RWPE2 (cell line): ENCODE measurements around the gene FGF2.

Experiments
- ATAC-seq: fragments of 200-7000 bp; cut with Tn5 transposase; 3 replicates; pipeline ENCODE4 v1.9.1; 2021; ENCODE audit warnings: low read depth
- DNase-seq: peaks from one replicate; pipeline ENCODE4 v3.0.0-alpha.2; 2020; ENCODE audit warnings: low spot score
- H3K27ac ChIP-seq: fragments of 450-650 bp; 2 replicates; pipeline ENCODE4 v1.5.1; 2017; ENCODE audit warnings: mild to moderate bottlenecking; ENCODE audit not compliant: poor library complexity, severe bottlenecking
- H3K27me3 ChIP-seq: fragments of 250-450 bp; sonication (Bioruptor Pico); 2 replicates; pipeline ENCODE4 v1.5.1; 2021; ENCODE audit warnings: mild to moderate bottlenecking, moderate library complexity; ENCODE audit not compliant: insufficient read depth, poor library complexity, severe bottlenecking
- H3K36me3 ChIP-seq: fragments of 250-450 bp; sonication (Bioruptor Pico); 2 replicates; pipeline ENCODE4 v1.5.1; 2020; ENCODE audit warnings: low read depth, mild to moderate bottlenecking, moderate library complexity
- H3K4me1 ChIP-seq: fragments of 250-450 bp; sonication (Bioruptor Pico); 2 replicates; pipeline ENCODE4 v1.5.1; 2021; ENCODE audit warnings: mild to moderate bottlenecking, moderate library complexity; ENCODE audit not compliant: insufficient read depth, poor library complexity, severe bottlenecking
- H3K4me3 ChIP-seq: fragments of 250-450 bp; sonication (Bioruptor Pico); 2 replicates; pipeline ENCODE4 v1.5.1; 2021; ENCODE audit warnings: mild to moderate bottlenecking, moderate library complexity; ENCODE audit not compliant: severe bottlenecking
- H3K9me3 ChIP-seq: fragments of 250-450 bp; sonication (Bioruptor Pico); 2 replicates; pipeline ENCODE4 v1.5.1; 2021; ENCODE audit warnings: mild to moderate bottlenecking, moderate library complexity; ENCODE audit not compliant: severe bottlenecking
- CTCF ChIP-seq: fragments of 450-650 bp; IDR thresholded peaks from one replicate; pipeline ENCODE4 v1.5.1; 2017; ENCODE audit warnings: mild to moderate bottlenecking, moderate library complexity; ENCODE audit not compliant: poor library complexity, severe bottlenecking

FGF2 gene

DNA sequence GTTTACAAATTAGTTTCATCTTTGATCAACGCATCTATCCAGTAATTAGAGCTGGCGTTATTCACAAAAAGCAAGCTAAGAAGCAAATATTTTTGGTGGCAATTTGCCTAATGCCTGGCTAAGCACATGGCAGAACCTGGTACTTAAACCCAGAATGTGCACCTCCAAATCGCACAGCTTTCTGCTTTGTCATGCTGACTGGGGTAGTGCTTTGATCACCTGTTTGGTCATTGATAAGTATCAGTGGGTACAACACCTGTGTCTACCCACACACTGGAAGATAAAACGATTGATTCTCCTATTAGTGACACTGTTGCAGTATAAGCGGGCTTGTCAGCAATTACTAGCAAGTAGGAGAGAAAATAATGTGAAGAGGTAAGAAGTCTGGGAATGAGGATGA lies 93.8 kb downstream of the FGF2 start:
- H3K4me3 ChIP-seq: no peak overlapping the region
- TF ChIP-seq CTCF: no peak
- ATAC-seq: no peak
- peaks cover 10% of the 10 kb centered on the region for H3K4me1 ChIP-seq
- no peak overlapping the region for H3K27ac ChIP-seq
- no peaks in the 10 kb centered on the region for H3K27me3 ChIP-seq
- no peak for DNase-seq
- peaks cover 22% of the 10 kb centered on the region for H3K36me3 ChIP-seq
- no peaks in the 10 kb centered on the region for H3K9me3 ChIP-seq

DNA sequence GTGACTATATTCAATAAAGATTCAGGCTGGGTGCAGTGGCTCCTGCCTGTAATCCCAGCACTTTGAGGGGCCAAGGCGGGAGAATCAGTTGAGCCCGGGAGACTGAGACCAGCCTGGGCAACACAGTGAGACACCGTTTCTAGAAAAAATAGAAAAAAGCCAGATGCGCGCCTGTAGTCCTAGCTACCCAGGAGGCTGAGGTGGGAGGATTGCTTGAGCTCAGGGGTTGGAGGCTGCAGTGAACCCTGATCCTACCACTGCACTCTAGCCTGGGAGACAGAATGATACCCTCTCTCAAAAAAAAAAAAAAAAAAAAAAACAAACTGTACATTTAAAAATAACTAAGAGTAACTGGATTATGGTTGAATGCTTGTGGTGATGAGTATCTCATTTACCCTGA lies 94.7 kb downstream of the FGF2 start:
- H3K9me3 ChIP-seq: no peaks in the 10 kb centered on the region
- H3K27ac ChIP-seq: peak overlapping the region; percentile 64
- DNase-seq: no peak
- ATAC-seq: no peak
- peaks cover 17% of the 10 kb centered on the region for H3K36me3 ChIP-seq
- H3K4me3 ChIP-seq: peak overlapping the region; percentile 69
- TF ChIP-seq CTCF: no peak
- no peaks in the 10 kb centered on the region for H3K27me3 ChIP-seq
- peaks cover 10% of the 10 kb centered on the region for H3K4me1 ChIP-seq

GRCh38 chr4:122921971-122922876 lies 95.6 kb downstream of the FGF2 start, which contains the start of gene NUDT6:
Gene NUDT6 (minus strand): TSS chr4:122922597. CDS start chr4:122922572, 25 bp downstream.
- DNase-seq (peak; percentile 40), ATAC-seq (peak; percentile 82)
- Histone ChIP-seq H3K27ac (peak within 1 kb of the TSS; percentile 64), H3K27me3 (no peaks in the 10 kb centered on the region), H3K4me1 (peaks cover 10% of the 10 kb centered on the region), H3K36me3 (peaks cover 13% of the 10 kb centered on the region; the same call in 1 of the 2 replicates), H3K4me3 (peak within 1 kb of the TSS; percentile 69), H3K9me3 (no peaks in the 10 kb centered on the region)
- no peak for TF ChIP-seq CTCF

- no peaks in the 10 kb centered on the region for H3K27me3 ChIP-seq
- peak overlapping the region; percentile 69 for H3K4me3 ChIP-seq
- ATAC-seq: peak; percentile 91
- TF ChIP-seq CTCF: no peak
- no peaks in the 10 kb centered on the region for H3K9me3 ChIP-seq
- H3K4me1 ChIP-seq: peaks cover 10% of the 10 kb centered on the region
- peaks cover 19% of the 10 kb centered on the region; the same call in 1 of the 2 replicates for H3K36me3 ChIP-seq
- H3K27ac ChIP-seq: peak overlapping the region; percentile 64
- DNase-seq: peak; percentile 80
Measured at GRCh38 chr4:122922877-122923511, 96.4 kb downstream of the FGF2 start.
